ENCODE results near the gene MYBPC2. TPM values are rescaled to one million over a fixed set of nuclear protein-coding genes. Genes with fewer than 3 reads are reported as not detected.

MYBPC2 gene
- total RNA-seq, 1 donor from 2014 or later = 0.35 TPM

DNA sequence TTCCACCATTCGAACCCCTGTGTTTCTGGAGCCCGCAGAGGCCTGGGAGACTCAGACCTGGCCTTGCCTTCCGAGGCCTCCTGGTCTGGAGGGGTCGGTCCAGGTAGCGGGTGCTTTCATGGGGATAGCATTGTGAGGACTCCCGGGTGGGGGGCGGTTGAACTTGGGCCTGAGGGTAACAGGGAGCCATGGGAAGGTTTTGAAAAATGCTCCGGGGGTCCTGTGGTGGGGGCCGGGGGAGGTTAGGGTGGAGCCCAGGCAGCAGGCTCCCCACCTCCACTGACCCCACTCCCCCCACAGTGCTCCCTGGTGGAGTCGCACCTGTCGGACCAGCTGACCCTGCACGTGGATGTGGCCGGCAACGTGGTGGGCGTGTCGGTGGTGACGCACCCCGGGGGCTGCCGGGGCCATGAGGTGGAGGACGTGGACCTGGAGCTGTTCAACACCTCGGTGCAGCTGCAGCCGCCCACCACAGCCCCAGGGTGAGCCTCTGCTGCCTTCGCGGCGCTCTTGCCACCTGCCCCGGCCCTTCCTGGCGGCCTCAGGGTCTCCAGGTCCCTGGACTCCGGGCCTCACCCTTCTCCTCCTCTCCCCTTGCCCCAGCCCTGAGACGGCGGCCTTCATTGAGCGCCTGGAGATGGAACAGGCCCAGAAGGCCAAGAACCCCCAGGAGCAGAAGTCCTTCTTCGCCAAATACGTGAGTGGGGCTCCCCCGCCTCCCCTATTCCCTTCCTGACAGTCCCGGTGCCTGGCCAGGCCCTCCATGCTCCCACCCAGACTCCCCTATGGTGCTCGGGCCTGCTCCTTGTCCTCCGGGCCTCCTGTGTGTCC, 47.8 kb downstream of the MYBPC2 start:
- DNase-seq (ENCODE audit: low read depth) = no peak

DNA sequence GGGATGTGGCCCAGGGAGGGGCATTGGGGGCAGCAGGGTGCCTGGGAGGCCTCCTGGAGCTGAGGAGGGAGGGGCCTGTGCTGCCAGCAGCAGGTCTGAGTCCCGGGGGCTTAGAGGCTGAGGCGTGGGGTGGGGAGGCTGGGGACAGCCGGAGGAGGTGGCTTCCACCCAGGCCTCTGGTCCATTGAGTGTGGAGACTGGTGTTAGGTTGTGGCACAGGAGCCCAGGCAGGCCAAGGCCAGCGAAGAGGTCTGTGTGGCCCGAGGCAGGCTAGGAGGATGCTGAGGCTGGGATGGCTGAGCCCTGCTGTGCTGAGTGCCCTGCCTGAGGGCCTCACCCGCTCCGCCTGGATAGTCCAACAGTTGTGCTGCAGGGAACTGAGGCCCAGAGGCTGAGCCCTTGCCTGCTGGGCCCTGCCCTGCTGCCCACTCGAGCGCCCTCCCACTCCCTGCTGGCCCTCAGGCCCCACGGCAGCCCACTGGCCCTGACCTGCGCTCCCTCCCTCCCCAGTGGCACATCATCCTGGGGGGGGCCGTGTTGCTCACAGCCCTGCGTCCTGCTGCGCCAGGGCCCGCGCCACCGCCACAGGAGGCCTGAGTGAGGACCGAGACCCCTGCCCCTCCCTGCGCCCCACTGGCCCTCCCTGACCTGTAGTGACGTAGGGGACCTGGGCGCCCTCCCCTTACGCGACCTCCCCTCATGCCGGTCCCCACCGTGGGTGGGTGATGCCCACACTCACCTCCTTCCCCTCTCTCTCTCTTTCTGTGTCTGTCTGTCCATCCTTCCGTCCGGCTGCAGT, 48.9 kb downstream of the MYBPC2 start:
- no peak for DNase-seq (ENCODE audit: low read depth)

DNA sequence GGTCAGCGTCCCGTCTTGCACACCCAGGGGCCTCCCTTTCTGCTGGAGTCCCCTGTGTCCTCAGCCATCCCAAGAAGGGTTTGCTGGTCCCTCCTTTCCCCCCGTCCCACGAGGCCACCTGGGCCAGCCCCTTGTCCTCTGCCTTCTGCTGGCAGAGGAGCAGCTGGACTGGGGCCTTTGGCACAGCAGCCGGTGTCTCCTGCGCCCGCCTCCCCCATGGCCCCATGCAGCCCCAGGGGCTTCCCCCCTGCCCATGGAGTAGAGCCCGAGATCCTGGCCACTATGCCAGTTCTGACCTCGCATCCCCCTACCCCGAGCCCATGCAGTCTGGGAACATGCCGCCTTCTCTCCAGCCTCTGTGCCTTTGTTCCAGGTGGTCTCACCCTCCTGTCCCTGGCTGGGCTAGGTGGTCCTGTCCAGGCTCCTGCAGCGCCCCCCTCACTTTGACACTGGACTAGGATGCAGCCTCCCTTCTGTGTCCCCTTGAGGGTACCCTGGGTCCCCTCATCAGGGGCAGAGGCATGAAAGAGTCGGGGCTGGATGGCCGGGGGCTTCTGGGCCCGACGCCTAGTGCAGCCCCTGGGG, 49.7 kb downstream of the MYBPC2 start:
- DNase-seq (ENCODE audit: low read depth) = no peak

DNA sequence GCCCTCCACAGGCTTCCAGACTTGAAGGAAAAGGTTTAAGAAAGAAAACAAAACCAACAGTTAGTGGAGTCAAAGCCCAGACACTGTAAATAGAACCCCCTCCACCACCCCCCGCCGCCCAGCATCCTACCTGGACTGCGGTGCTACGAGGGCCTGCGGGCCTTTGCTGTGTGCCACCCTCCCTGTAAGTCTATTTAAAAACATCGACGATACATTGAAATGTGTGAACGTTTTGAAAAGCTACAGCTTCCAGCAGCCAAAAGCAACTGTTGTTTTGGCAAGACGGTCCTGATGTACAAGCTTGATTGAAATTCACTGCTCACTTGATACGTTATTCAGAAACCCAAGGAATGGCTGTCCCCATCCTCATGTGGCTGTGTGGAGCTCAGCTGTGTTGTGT, 50.2 kb downstream of the MYBPC2 start:
- no peak for DNase-seq (ENCODE audit: low read depth)

DNA sequence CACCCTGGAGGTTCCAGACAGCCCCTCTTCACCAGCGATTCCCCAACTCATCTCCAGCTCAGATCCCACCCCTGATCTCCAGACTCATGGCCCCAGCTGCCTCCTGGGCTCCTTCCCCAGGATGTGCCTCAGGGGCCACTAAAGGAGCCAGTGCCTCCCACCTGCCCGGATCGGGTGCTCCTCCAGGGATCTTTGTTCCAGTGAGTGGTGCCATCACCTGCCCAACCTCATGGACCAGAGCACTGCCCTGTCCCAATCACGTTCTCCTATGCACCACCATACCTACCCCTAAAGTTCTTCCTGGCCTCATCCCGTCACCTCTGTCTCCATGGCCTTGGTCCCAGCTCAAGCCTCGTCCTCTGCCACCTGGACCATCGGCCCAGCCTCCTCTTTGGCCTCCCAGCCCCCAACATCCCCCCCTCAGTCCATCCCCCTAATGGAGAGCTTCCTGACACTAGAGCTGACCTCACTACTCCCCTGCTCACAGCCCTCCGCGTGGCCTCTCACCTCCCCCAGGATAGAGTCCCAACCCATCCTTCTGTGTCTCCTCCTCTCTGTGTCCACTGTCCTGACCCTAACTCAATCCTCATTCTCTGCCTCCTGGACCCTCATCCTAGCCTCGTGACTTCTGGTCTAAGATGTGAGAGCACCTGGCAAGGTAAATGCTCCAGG, 52.7 kb downstream of the MYBPC2 start:
- DNase-seq (ENCODE audit: low read depth) = no peak

DNA sequence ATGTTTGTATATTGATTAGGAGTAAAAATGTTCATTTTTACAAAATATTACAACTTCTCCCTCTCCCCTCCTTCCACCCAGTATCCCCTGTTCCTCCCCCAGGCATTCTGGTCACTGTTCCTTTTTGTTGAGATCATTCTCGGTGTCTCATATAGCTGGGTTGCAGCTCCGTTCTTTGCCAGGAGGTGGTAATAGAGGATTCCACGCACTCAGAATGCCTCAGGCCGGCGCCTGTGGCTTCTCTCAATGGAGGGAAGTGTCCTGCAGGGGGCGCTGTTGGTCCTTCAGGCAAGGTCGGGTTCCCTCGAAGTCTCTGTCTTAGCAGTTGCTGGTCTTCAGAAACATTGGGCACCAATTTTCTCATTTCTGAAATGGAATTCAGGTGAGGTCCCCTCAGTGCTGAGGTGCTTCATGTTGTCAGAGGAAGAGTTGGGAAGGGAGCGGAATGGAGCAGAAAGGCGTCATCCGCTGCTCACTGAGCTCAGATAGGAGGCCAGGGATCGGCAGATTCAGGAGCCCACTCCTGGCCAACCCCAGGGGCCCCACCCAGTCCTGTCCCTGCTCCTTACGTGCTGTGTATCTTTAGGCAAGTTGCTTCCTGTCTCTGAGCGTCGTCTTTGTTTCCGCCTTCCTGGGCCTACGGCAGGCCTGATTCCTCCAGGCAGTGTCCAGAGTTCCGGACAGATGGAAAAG, 54.3 kb downstream of the MYBPC2 start:
- no peak for DNase-seq (ENCODE audit: low read depth)

DNA sequence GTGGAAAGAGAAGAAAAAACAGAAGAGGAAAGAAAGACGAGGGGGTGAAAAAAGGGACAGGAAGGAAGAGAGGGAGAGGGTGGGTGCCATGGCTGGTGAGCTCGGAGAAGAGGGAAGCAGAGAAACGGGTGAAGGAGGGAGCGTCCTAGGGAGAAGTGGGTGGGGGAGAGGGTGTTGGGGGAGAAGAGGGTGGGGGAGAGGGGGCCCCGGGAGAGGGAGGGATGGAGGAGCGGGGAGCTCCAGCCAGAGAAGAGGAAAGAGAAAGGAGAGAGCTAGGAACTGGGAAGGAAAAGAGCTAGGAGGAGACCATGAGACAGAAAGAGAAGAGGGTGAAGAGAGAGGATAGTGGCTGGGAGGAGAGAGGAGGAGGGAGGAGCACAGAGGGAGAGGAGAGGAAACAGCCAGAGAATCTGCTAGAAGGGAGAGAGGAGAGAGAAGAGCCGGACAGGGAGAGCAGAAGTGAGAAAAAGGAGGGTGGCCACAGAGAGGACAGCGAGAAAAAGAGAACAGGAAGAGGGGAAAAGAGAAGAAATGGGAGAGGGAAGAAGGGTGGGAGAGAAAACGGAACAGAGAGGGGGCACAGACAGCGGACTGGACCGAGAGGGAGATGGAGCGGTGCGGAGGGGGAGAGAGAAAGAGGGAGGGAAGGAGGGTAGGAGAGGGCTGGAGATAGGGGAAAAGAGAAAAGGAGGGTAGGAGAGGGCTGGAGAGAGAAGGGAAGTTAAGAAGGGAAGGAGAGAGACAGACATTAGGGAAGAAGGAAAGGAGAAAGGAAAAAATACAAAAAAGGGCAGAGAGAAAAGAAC, 55.9 kb downstream of the MYBPC2 start:
- DNase-seq (ENCODE audit: low read depth) = no peak

DNA sequence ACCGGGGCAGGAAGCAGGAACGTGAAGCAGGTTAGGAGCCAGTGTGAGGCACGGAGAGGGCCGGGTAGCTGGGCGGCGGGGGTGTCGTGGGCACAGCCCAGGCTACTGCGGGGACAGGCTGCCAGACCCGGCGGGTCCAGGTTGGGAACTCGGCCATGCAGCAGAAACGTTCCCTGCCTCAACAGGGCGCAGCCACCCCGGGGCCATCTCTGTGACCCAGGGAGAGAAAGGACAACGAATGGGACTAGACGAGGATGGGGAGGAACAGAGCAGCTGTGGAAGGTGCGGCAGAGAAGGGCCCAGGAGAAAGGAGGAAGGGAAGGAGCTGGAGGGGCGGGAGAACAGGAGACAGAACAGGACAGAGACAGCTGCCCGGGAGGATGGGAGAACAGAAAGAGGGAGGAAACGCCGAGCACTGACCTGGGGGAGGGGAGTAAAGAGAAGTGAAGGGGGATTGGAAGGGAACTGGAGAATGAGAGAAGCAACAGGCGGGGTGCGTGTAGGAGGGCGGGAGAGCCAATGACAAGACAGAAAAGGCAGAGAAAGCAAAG, 56.8 kb downstream of the MYBPC2 start:
- DNase-seq (ENCODE audit: low read depth) = no peak

DNA sequence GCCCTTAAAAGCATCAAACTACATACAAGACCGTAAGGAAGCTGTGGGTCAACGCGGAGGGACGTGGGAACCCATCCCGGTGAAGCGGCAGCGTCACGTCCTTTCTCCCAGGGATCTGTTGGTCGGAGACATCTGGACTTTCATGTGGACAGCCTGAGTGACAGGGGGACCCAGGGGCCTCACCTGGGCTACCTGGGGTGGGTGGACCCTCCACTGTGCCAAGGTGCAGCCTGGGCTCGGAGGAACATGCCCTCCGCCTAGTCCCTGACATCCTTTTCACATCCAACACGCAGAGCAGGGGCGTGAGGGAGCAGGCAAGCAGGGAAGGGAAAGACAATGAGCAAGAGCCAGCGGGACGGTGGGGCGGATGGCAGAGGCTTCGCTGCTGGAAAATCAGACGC, 57.7 kb downstream of the MYBPC2 start:
- DNase-seq (ENCODE audit: low read depth) = no peak

DNA sequence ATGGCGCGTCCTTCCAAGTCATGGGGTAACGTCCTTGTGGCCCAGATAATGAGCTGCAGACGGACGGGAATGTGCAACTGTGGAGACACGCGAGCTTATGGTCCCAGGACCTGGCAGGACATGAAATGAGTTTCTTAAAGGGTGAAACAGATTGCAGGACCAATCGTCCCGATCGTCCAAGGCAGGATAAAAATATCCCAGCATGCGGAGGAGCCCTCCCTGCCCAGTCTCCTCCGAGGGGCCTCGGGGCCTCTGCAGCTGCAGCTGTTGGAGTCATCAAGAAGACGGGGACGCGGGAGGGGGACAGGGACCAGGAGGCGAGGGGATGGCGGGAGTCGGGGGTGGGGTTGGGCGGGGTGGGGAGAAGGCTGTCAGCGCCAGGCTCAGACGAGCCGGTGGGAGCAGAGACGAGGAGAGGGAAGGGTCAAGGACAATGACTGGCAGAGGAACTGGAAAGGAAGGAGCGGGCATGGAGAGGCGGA, 58.3 kb downstream of the MYBPC2 start:
- no peak for DNase-seq (ENCODE audit: low read depth)

DNA sequence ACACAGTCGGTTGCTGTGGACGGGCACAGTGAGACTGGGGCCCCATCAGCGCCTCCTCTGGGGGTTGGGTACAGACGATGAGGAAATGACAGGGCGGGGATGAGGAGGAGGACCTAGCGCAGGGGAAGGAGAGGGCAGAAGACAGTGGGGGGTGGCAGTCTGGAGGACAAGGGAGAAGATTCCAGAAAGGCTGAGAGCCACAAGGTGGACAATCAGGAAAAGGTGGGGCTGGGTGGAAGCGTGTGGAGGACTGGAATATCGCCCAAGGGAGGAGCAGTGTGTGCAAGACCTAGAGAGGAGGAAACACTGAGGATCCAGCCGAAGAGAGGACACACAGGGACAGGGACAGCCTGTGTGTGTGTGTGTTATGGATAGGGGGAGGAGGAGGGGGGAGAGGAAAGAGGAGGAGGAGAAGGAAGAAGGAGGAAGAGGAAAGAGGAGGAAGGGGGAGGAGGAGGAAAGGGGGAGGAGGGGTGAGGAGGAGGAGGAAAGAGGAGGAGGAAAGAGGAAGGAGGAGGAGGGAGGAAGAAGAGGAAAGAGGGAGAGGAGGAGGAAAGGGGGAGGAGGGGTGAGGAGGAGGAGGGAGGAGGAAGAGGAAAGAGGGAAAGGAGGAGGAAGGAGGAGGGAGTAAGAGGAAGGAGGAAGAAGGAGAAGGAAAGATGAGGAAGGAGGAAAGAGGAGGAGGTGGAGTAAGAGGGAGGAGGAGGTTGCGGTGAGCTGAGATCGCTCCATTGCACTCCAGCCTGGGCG, 59.8 kb downstream of the MYBPC2 start:
- no peak for DNase-seq (ENCODE audit: low read depth)

DNA sequence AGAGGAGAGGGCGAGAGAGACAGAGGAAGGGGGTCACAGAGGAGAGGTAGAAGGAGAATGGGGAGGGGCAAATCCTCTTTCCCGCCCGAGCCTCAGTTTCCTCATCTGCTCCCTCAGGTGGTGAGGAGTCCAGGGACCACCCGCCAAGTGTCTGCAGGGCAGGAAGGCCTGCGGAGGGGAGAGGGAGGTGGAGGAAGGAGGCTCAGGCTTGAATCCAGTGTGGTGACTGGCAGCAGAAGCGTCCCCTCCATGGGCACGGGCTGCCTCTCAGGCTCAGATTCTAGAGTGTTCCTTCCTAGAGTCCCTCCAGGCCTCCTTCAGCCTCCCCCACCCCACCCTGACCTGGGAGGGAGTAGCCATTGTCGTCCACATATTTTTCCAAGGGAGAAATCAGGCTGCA, 60.5 kb downstream of the MYBPC2 start:
- DNase-seq (ENCODE audit: low read depth) = no peak

DNA sequence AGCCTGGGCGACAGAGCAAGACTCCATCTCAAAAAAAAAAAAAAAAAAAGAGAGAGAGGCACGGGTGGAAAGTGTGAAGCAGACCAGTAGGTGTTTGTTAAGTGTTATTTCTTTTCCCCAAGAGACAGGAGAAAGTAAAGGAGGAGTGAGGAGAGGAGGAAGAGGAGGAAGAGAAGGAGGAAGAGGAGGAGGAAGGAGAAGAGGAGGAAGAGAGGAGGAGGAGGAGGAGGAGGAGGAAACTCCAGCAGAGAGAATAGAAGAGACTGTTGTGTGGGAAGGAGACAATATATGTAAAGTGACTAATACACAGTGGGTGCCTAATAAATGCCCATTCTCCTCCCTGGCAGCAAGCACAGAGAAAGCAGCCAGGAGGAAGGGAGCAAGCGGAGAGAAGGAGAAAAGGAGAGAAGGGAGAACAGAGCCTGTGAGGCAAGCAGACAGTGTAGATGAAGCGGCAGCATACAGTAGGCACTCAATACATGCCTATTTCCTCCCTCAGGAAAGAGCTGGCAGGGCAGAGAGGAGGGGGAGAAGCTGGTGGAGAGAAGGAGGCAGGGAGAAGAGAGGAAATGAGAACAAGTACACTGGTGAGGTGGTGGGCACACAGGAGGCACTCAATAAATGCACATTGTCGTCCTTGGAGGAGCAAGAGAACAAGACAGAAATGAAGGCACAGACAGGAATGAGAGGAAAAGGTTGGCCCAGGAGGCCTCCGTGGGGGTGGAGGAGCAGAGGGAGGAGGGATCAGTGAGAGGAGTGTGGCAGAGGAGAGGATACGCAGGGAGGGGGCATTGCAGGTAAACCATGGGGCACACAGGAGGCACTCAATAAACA, 61.7 kb downstream of the MYBPC2 start:
- DNase-seq (ENCODE audit: low read depth) = no peak

DNA sequence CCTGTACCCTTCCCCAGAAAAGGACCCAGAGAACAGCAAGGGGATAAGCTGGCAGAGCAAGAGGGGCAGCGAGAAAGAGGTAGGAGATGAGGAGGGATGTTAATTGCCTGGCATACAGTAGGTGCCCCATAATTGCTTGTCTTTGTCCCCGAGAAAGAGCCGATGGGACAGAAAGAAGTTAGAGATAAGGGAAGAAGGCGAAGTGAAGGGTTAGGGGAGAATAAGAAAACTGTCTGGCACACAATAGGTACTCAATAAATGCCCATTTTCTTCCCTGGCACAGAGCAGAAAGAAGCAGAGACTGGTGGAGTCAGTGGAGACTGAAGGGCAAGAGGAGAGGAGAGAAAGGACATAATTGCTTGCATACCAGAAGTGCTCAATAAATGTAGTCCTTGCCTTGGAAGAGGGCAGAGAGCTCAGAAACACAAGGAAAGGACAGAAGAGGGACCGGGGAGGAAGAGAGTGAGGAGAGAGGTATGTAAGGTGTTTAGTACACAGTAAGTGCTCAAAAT, 62.4 kb downstream of the MYBPC2 start:
- DNase-seq (ENCODE audit: low read depth) = no peak

DNA sequence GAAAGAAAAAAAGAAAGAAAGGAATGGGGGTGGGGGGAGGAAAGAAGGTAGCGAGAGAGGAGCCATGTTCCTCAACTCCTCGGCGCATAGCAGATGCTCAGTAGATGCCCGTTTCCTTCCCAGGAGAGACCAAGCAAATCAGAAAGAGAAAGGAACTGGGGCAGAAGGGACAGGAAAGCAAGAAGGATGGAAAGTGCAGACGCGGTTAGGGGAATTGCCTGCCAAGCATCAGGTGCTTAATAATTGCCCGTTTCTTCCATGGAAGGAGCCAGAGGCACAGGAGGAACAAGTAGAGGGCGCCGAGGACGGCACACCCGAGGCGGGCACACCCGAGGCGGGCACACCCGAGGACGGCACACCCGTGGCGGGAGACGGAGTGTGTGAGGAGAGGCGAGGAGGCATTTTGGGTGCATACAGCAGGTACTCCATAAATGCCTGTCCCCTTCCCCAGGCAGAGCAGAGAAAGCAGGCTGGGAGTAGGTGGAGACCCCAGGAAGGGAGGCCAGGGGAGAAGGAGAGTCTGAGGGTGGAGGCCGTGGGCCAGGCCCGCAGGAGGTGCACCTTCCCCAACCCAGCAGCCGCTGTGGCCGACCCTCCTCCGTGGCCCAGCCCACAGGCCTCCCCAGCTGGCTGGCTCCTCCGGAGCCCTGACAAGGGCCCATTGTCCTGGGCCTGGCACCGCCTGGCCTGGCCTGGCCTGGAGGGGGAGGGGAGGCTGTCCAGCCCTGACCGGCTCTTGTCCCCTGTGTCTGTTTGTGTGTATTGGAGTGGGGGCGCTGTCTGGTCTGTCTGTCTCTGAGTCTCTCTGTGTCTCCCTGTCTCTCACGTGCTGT, 63.7 kb downstream of the MYBPC2 start:
- no peak for DNase-seq (ENCODE audit: low read depth)

DNA sequence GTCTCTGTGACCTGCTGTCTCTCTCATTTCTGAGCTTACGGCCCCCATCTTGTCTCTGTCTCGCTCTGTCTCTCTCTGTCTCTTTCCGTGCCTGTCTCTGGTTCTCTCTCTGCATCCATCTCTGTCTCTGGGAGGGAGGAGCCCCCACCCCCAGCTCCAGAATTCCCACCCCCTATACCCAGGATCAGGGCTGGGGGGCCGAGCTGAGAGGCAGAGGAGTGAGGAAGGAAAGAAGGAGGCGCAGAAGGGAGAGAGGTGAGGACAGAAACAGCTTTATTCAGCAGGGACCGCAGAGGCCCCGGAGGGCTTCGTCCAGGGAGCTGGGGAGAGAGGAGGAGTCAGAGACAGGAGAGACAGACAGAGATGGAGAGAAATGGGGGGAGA, 64.3 kb downstream of the MYBPC2 start:
- no peak for DNase-seq (ENCODE audit: low read depth)

DNA sequence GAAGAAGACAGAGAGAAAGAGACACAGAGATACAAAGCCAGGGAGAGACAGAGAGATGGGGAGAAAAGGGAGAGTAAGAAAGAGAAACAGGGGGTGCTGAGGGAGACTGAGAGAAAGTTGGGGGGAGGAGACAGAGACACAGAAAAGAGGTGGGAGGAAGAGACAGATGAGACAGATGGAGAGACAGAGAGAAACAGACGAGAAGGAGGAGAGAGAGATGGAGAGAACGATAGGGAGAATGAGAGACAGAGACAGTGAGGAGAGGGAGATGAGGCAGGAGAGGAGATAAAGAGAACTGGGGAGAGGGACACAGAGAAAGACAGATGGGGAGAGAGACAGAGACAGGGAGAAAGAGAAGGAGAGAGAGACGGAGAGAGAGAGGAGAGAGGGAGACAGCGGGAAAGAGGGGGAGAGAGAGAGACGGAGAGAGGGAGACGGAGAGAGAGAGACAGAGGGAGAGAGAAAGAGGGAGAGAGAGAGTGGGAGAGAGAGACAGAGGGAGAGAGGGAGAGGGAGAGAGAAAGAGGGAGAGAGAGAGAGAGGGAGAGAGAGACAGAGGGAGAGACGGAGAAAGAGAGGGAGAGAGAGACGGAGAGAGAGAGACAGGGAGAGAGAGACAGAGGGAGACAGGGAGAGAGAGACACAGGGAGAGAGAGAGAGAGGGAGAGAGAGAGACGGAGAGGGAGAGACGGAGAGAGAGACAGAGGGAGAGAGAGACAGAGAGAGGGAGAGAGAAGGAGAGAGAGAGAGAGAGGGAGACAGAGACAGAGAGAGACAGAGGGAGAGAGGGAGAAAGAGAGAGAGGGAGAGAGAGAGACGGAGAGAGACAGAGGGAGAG, 65.7 kb downstream of the MYBPC2 start:
- DNase-seq (ENCODE audit: low read depth) = no peak
